ENCODE data around the gene GRAMD4. TPM values are rescaled to one million over a fixed set of nuclear protein-coding genes. Genes with fewer than 3 reads are reported as not detected.

GRAMD4 gene
- total and polyA plus RNA-seq, 2 donors (not counting 1 experiment from before 2014, with no cell fraction given), result 17.0 to 88.1 TPM

DNA sequence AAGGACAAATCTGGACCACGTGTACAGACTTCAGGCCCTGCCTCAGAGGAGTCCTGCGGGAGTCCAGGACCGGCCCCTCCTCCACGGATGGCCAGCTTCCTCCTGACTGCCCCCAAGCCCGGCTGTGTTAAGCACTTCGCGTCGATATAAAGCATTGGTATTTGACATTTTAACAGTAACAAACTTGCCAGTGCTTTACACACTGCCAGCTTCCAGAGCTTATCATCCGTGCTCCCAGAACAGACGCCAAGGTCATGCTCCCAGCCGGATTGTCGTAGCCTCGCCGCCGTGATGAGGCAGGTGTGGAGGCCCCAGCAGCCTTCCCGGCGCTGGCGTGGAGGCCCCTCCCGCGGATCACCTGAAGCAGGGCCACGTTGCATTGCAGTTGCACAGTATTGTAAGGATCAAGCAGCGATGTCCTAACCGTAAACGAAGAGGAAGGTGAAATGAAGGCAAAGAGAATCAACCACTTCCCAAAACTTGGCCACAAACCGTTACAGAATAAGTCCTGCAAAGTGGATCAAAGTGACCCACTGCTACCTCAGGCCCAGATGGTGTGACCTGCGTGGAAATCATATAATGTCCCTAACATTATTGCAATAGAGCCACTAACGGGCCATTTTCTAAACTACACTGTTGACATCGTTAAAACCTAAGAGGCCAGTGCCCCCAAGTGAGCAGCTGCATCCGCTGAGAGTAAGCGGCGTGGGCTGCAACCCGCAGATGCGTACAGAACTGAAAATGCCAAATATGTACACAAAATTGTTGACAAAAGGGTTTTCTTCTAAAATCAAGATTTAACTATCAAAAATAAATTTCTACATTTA, 66.2 kb downstream of the GRAMD4 start:
- H3K4me1 Mint-ChIP-seq, result peaks cover 34% of the 10 kb centered on the region
- 83% methylated on average over 22 of the region's 33 CpGs for WGBS (ENCODE audit: insufficient coverage)
- ATAC-seq (ENCODE audit: low read depth), result no peak
- Histone ChIP-seq H3K27ac (ENCODE audit: low read length in 2 of 2) (no peak overlapping the region), H3K4me2 (replicated peaks; ENCODE audit: low read depth, low read length, poor library complexity, severe bottlenecking) (peak overlapping the region; percentile 33), H3K4me3 (ENCODE audit: control extremely low read depth in 1 of 5, extremely low read depth in 1 of 5, insufficient read depth in 1 of 5, low read depth in 2 of 5, low read length in 4 of 5) (no peak overlapping the region), H2AFZ (ENCODE audit: insufficient read depth, low read depth, low read length, poor library complexity, severe bottlenecking) (no peak overlapping the region), H3K4me1 (ENCODE audit: control insufficient read depth in 2 of 2, insufficient read depth in 2 of 2, low read length in 2 of 2) (peaks cover 37 to 46% of the 10 kb centered on the region in 2 donors), H3K9me3 (ENCODE audit: control extremely low read depth in 1 of 3, control insufficient read depth in 2 of 3, insufficient read depth in 1 of 3, low read length in 2 of 3) (peaks cover 0 to 9% (median 0%) of the 10 kb centered on the region in 3 donors), H4K20me1 (ENCODE audit: control insufficient read depth, insufficient read depth, low read length, poor library complexity, severe bottlenecking) (peaks cover 88% of the 10 kb centered on the region), H3K27me3 (replicated peaks in 1 of 4; ENCODE audit: control extremely low read depth in 1 of 4, control insufficient read depth in 3 of 4, insufficient read depth in 4 of 4, low read length in 3 of 4) (peaks cover 0 to 9% (median 0%) of the 10 kb centered on the region in 4 experiments), H3K79me2 (ENCODE audit: control insufficient read depth, insufficient read depth, low read length) (no peaks in the 10 kb centered on the region), H3K9ac (ENCODE audit: low read length) (no peak overlapping the region), H3K36me3 (replicated peaks in 1 of 2; ENCODE audit: control extremely low read depth in 1 of 2, control insufficient read depth in 1 of 2, extremely low read depth in 1 of 2, insufficient read depth in 2 of 2, low read length in 1 of 2) (peaks cover 0 to 44% of the 10 kb centered on the region in 2 experiments)
- no peak for TF ChIP-seq EZH2 (IDR thresholded peaks at IDR 0.05; ENCODE audit: borderline replicate concordance, insufficient read depth, low read depth, low read length, poor library complexity, severe bottlenecking)
- TF ChIP-seq, protein P1, sequence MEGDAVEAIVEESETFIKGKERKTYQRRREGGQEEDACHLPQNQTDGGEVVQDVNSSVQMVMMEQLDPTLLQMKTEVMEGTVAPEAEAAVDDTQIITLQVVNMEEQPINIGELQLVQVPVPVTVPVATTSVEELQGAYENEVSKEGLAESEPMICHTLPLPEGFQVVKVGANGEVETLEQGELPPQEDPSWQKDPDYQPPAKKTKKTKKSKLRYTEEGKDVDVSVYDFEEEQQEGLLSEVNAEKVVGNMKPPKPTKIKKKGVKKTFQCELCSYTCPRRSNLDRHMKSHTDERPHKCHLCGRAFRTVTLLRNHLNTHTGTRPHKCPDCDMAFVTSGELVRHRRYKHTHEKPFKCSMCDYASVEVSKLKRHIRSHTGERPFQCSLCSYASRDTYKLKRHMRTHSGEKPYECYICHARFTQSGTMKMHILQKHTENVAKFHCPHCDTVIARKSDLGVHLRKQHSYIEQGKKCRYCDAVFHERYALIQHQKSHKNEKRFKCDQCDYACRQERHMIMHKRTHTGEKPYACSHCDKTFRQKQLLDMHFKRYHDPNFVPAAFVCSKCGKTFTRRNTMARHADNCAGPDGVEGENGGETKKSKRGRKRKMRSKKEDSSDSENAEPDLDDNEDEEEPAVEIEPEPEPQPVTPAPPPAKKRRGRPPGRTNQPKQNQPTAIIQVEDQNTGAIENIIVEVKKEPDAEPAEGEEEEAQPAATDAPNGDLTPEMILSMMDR (IDR thresholded peaks at IDR 0.05), result no peak
- POLR2A ChIA-PET, result no interaction called here
- CTCF ChIA-PET, result interaction anchor here (0.8 to 9.1 kb wide), 3 partner anchors 117 to 319 kb away, joined by 3 to 56 read pairs (median 4); no protein-coding TSS in a partner anchor
- no peaks in the 10 kb centered on the region for H3K9me3 Mint-ChIP-seq (ENCODE audit: insufficient read depth)
- DNase-seq, result no peak
- intact Hi-C loops (cut with micrococcal nuclease), result loop anchor here (10.0 kb wide), 1 partner anchor 332 kb away; no protein-coding TSS in a partner anchor
- H3K4me3 Mint-ChIP-seq, result no peak overlapping the region
- peaks cover 7% of the 10 kb centered on the region for H3K27me3 Mint-ChIP-seq
- peak overlapping the region; percentile 50 for H3K27ac Mint-ChIP-seq

DNA sequence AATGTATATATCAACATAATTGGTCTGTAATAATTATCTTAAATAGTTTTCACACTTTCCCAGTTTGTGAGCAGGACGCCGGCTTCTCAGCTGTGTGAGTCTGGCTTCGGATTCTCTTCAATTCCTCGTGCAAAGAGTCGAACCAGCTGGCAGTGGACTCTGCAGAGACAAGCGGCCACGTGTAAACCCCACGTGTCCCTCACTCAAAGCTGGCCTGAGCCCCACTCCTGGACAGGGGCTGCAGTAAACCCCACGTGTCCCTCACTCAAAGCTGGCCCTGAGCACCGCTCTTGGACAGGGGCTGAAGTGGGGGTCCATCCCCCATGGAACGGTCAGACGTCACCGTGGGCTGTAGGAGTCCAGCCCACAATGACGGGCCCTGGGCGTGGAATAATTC, 66.9 kb downstream of the GRAMD4 start:
- H3K27ac Mint-ChIP-seq, result no peak overlapping the region
- Histone ChIP-seq H2AFZ (ENCODE audit: insufficient read depth, low read depth, low read length, poor library complexity, severe bottlenecking) (no peak overlapping the region), H3K9ac (ENCODE audit: low read length) (no peak overlapping the region), H3K27me3 (replicated peaks in 1 of 4; ENCODE audit: control extremely low read depth in 1 of 4, control insufficient read depth in 3 of 4, insufficient read depth in 4 of 4, low read length in 3 of 4) (peaks cover 0 to 3% (median 0%) of the 10 kb centered on the region in 4 experiments), H3K79me2 (ENCODE audit: control insufficient read depth, insufficient read depth, low read length) (no peaks in the 10 kb centered on the region), H3K4me3 (ENCODE audit: control extremely low read depth in 1 of 5, extremely low read depth in 1 of 5, insufficient read depth in 1 of 5, low read depth in 2 of 5, low read length in 4 of 5) (no peak overlapping the region), H3K9me3 (ENCODE audit: control extremely low read depth in 1 of 3, control insufficient read depth in 2 of 3, insufficient read depth in 1 of 3, low read length in 2 of 3) (peaks cover 0 to 5% (median 0%) of the 10 kb centered on the region in 3 donors), H3K27ac (ENCODE audit: low read length in 2 of 2) (no peak overlapping the region), H3K4me1 (ENCODE audit: control insufficient read depth in 2 of 2, insufficient read depth in 2 of 2, low read length in 2 of 2) (peaks cover 37 to 46% of the 10 kb centered on the region in 2 donors), H3K4me2 (replicated peaks; ENCODE audit: low read depth, low read length, poor library complexity, severe bottlenecking) (no peak overlapping the region), H4K20me1 (ENCODE audit: control insufficient read depth, insufficient read depth, low read length, poor library complexity, severe bottlenecking) (peaks cover 82% of the 10 kb centered on the region), H3K36me3 (replicated peaks in 1 of 2; ENCODE audit: control extremely low read depth in 1 of 2, control insufficient read depth in 1 of 2, extremely low read depth in 1 of 2, insufficient read depth in 2 of 2, low read length in 1 of 2) (peaks cover 0 to 49% of the 10 kb centered on the region in 2 experiments)
- CTCF ChIA-PET, result interaction anchor here (0.5 to 9.1 kb wide), 3 partner anchors 81 to 124 kb away, joined by 3 to 56 read pairs (median 4); no protein-coding TSS in a partner anchor
- H3K4me3 Mint-ChIP-seq, result no peak overlapping the region
- POLR2A ChIA-PET, result no interaction called here
- no peaks in the 10 kb centered on the region for H3K9me3 Mint-ChIP-seq (ENCODE audit: insufficient read depth)
- H3K27me3 Mint-ChIP-seq, result peaks cover 7% of the 10 kb centered on the region
- ATAC-seq (ENCODE audit: low read depth) (no peak), DNase-seq (no peak)
- TF ChIP-seq, protein P1 (IDR thresholded peaks at IDR 0.05), result no peak
- no peak for TF ChIP-seq EZH2 (IDR thresholded peaks at IDR 0.05; ENCODE audit: borderline replicate concordance, insufficient read depth, low read depth, low read length, poor library complexity, severe bottlenecking)
- WGBS (ENCODE audit: insufficient coverage), result 86% methylated on average over 14 of the region's 15 CpGs
- intact Hi-C loops (cut with micrococcal nuclease), result loop anchor here (10.0 kb wide), 1 partner anchor 332 kb away; no protein-coding TSS in a partner anchor
- H3K4me1 Mint-ChIP-seq, result peaks cover 33% of the 10 kb centered on the region

All from B cell (primary cell).